HepG2 (cell line): Measurements from ENCODE around the gene INO80E. TPM values are rescaled to one million over a fixed set of nuclear protein-coding genes. Genes with fewer than 3 reads are reported as not detected.
A peak's percentile ranks its signal among the peaks of the same experiment; 100 is the strongest.

Experiments used
- AGO1 ChIP-seq: fragments of 200-400 bp; formaldehyde crosslinking; IDR thresholded peaks from 2 replicates; pipeline ENCODE4 v1.6.1; 2017; ENCODE audit warnings: mild to moderate bottlenecking, low read depth, low read length, moderate library complexity; ENCODE audit not compliant: poor library complexity, severe bottlenecking
- ATF1 ChIP-seq: IDR thresholded peaks from 2 replicates; pipeline ENCODE4 v1.6.1; 2016; ENCODE audit warnings: mild to moderate bottlenecking, control low read depth
- ATF6 ChIP-seq: sonication (generic); formaldehyde crosslinking; conservative IDR thresholded peaks from 2 replicates; pipeline ENCODE4 v1.4.0; 2020; ENCODE audit warnings: missing genetic modification reagents
- CREB1 ChIP-seq, 2 experiments: fragments of 450-650 bp in 1 of 2; IDR thresholded peaks; 2 replicates each; pipeline ENCODE4 v1.6.1; 2016 to 2017; ENCODE audit warnings: control low read depth in 1 of 2, mild to moderate bottlenecking in 1 of 2, missing compliant biosample characterization in 1 of 2, missing genetic modification characterization in 1 of 2
- FIP1L1 ChIP-seq: fragments of 200-400 bp; formaldehyde crosslinking; IDR thresholded peaks from 2 replicates; pipeline ENCODE4 v1.6.1; 2018; ENCODE audit warnings: low read depth, mild to moderate bottlenecking, low read length, moderate library complexity, borderline replicate concordance; ENCODE audit not compliant: insufficient read depth
- FOSL1 ChIP-seq: sonication (generic); formaldehyde crosslinking; IDR thresholded peaks from 2 replicates; pipeline ENCODE4 v1.9.0; 2021; ENCODE audit warnings: missing genetic modification reagents, borderline replicate concordance
- GATAD1 ChIP-seq: IDR thresholded peaks from 2 replicates; pipeline ENCODE4 v1.6.1; 2016; ENCODE audit warnings: missing genetic modification reagents, missing compliant biosample characterization
- MAX ChIP-seq: IDR thresholded peaks from 2 replicates; pipeline ENCODE4 v1.6.1; 2012; ENCODE audit warnings: inconsistent platforms
- MIER2 ChIP-seq: IDR thresholded peaks from 2 replicates; pipeline ENCODE4 v1.6.1; 2016; ENCODE audit warnings: missing biosample characterization, missing genetic modification reagents
- NFE2L1 ChIP-seq: sonication (generic); formaldehyde crosslinking; IDR thresholded peaks from 2 replicates; pipeline ENCODE4 v1.4.0; 2020; ENCODE audit warnings: missing genetic modification reagents, mild to moderate bottlenecking, borderline replicate concordance
- PLRG1 ChIP-seq: fragments of 450-650 bp; conservative IDR thresholded peaks from 2 replicates; pipeline ENCODE4 v1.6.1; 2016
- SP2 ChIP-seq: sonication (generic); formaldehyde crosslinking; IDR thresholded peaks from 2 replicates; pipeline ENCODE4 v1.5.1; 2020; ENCODE audit warnings: mild to moderate bottlenecking, missing genetic modification reagents
- SPEN ChIP-seq: sonication (generic); formaldehyde crosslinking; IDR thresholded peaks from 2 replicates; pipeline ENCODE4 v1.5.1; 2020; ENCODE audit warnings: low read depth, mild to moderate bottlenecking, missing genetic modification reagents
- SYNCRIP ChIP-seq: fragments of 200-400 bp; formaldehyde crosslinking; IDR thresholded peaks from 2 replicates; pipeline ENCODE4 v1.6.1; 2018; ENCODE audit warnings: mild to moderate bottlenecking, low read depth, low read length; ENCODE audit not compliant: insufficient read depth
- TBP ChIP-seq: sonication (generic); formaldehyde crosslinking; IDR thresholded peaks from 2 replicates; pipeline ENCODE4 v1.5.0; 2020; ENCODE audit warnings: missing genetic modification reagents
- TCF7 ChIP-seq: sonication (generic); IDR thresholded peaks from 2 replicates; pipeline ENCODE4 v1.6.1; 2016; ENCODE audit warnings: antibody characterized with exemption, low read depth
- THYN1 ChIP-seq: sonication (generic); formaldehyde crosslinking; IDR thresholded peaks from 2 replicates; pipeline ENCODE4 v1.8.1; 2023; ENCODE audit warnings: low read depth, mild to moderate bottlenecking, moderate library complexity, missing genetic modification reagents, borderline replicate concordance
- XBP1 ChIP-seq: sonication (generic); formaldehyde crosslinking; IDR thresholded peaks from 2 replicates; pipeline ENCODE4 v1.5.0; 2020; ENCODE audit warnings: missing genetic modification reagents
- ZBTB44 ChIP-seq: sonication (generic); formaldehyde crosslinking; IDR thresholded peaks from 2 replicates; pipeline ENCODE4 v1.4.0; 2020; ENCODE audit warnings: missing genetic modification reagents
- ZFP36 ChIP-seq: fragments of 150-350 bp; IDR thresholded peaks from 2 replicates; pipeline ENCODE4 v1.6.1; 2018; ENCODE audit warnings: borderline replicate concordance, low read length, low read depth; ENCODE audit not compliant: partially characterized antibody
- ZNF12 ChIP-seq: sonication (generic); formaldehyde crosslinking; IDR thresholded peaks from 2 replicates; pipeline ENCODE4 v1.5.0; 2020; ENCODE audit warnings: missing genetic modification reagents
- ZNF138 ChIP-seq: sonication (generic); formaldehyde crosslinking; IDR thresholded peaks from 2 replicates; pipeline ENCODE4 v1.5.0; 2020; ENCODE audit warnings: mild to moderate bottlenecking, low read depth, missing genetic modification reagents
- ZNF34 ChIP-seq: sonication (generic); formaldehyde crosslinking; IDR thresholded peaks from 2 replicates; pipeline ENCODE4 v1.4.0; 2020; ENCODE audit warnings: mild to moderate bottlenecking, missing genetic modification reagents, borderline replicate concordance
- ZNF546 ChIP-seq: sonication (generic); formaldehyde crosslinking; conservative IDR thresholded peaks from 2 replicates; pipeline ENCODE4 v1.8.1; 2023; ENCODE audit warnings: mild to moderate bottlenecking, missing genetic modification reagents
- ZNF678 ChIP-seq: sonication (generic); formaldehyde crosslinking; IDR thresholded peaks from 2 replicates; pipeline ENCODE4 v1.4.0; 2020; ENCODE audit warnings: mild to moderate bottlenecking, missing genetic modification reagents
- polyA plus RNA-seq, 8 experiments: library from polyadenylated mRNA; depleted of rRNA in 3 of 8; stranded (reverse) in 7 of 8; unstranded in 1 of 8; fragments of >200 nt; fragmentation: Illumina TruSeq in 4 of 8; extraction: Trizol in 4 of 8; gene quantifications; 2 replicates each; pipeline versions ENCODE4 v1.2.1 to v1.2.3, GENCODE V29; 2011 to 2016; ENCODE audit warnings: low read depth in 4 of 8, missing spikeins in 1 of 8, mixed read lengths in 1 of 8; ENCODE audit not compliant: insufficient read depth in 1 of 8
- total RNA-seq, 5 experiments: library from RNA; depleted of rRNA; stranded (reverse); fragments of >200 nt; fragmentation: Illumina TruSeq; extraction: Trizol; gene quantifications; 2 replicates each; pipeline ENCODE4 v1.2.3, GENCODE V29; 2016; ENCODE audit warnings: low read depth in 1 of 5
- TF ChIP-seq, protein P1 (sequence below): sonication (generic); formaldehyde crosslinking; IDR thresholded peaks from 2 replicates; pipeline ENCODE4 v1.8.1; 2023; ENCODE audit warnings: mild to moderate bottlenecking, moderate library complexity, missing genetic modification reagents

INO80E gene
- total and polyA plus RNA-seq, 2 of the 13 experiments (the other 11 are each of a cell fraction or from before 2014, with no cell fraction given): 25.8 to 45.6 TPM

GRCh38 chr16:30052671-30053372 is 56.8 kb downstream of the INO80E start (continued):
- TF ChIP-seq MIER2 (CRISPR knock-in tag) (peak; percentile 87), XBP1 (no peak), TBP (CRISPR knock-in tag) (no peak), SYNCRIP (no peak), TCF7 (no peak), ATF1 (CRISPR knock-in tag) (no peak), FOSL1 (CRISPR knock-in tag) (no peak), ZFP36 (no peak), ZNF34 (CRISPR knock-in tag) (no peak; the same call in 1 of the 2 replicates), THYN1 (CRISPR knock-in tag) (no peak), ZNF678 (CRISPR knock-in tag) (peak; percentile 50; the same call in 1 of the 2 replicates), NFE2L1 (CRISPR knock-in tag) (no peak; the same call in none of the 2 replicates), ZBTB44 (CRISPR knock-in tag) (peak; percentile 97), PLRG1 (no peak), FIP1L1 (0 out of 2 replicates have a peak, but pooled peaks have one; percentile 31), ZNF12 (0 out of 2 replicates have a peak, but pooled peaks have one; percentile 59), ZNF138 (CRISPR knock-in tag) (peak; percentile 98), SP2 (CRISPR knock-in tag) (peak; percentile 66), CREB1 (IDR thresholded peaks at IDR 0.05) (no peak), CREB1 (CRISPR knock-in tag; IDR thresholded peaks at IDR 0.05) (no peak), ATF6 (CRISPR knock-in tag) (peak; percentile 70; the same call in 1 of the 2 replicates), GATAD1 (CRISPR knock-in tag) (peak; percentile 91), ZNF546 (no peak; the same call in 1 of the 2 replicates), MAX (peak; percentile 100), AGO1 (no peak), SPEN (CRISPR knock-in tag) (peak; percentile 98)
- TF ChIP-seq, protein P1, sequence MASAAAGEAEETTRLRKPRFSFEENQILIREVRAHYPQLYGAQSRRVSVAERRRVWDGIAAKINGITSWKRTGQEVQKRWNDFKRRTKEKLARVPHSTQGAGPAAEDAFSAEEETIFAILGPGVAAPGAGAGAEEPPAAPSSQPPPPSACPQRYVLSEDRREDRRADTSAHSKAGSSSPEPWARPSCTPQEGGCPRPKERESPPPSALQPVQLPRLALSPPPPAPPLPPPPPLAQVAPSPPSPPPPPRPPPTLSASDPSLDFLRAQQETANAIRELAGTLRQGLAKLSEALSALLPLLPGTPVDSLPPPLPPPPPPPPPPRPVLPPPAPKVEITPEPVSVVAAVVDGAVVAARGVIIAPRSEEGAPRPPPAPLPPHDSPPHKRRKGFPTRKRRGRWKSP (CRISPR knock-in tag): peak; percentile 94
